Breast epithelium (tissue), 4 donors: ENCODE measurements around the gene C5orf46. TPM values are rescaled to one million over a fixed set of nuclear protein-coding genes. Genes with fewer than 3 reads are reported as not detected.

Experiments used
- DNase-seq, 2 donors: peaks; one replicate each; pipeline ENCODE4 v3.0.0-alpha.2; 2019; ENCODE audit warnings: low spot score in 2 of 2
- H3K27ac ChIP-seq, 2 donors: fragments of 200-600 bp; sonication (generic) in 1 of 2; one replicate each; pipeline ENCODE4 v1.5.1; 2016 to 2019; ENCODE audit warnings: mild to moderate bottlenecking in 1 of 2
- H3K27me3 ChIP-seq, 2 donors: fragments of 200-600 bp; sonication (generic) in 1 of 2; one replicate each; pipeline versions ENCODE4 v1.5.1 to v1.6.0; 2017 to 2019; ENCODE audit warnings: control low read depth in 1 of 2, mild to moderate bottlenecking in 1 of 2
- H3K36me3 ChIP-seq: fragments of 200-600 bp; one replicate; pipeline ENCODE4 v1.5.1; 2019
- H3K4me1 ChIP-seq, 2 donors: fragments of 200-600 bp; sonication (generic); one replicate each; pipeline ENCODE4 v1.5.1; 2016 to 2019; ENCODE audit warnings: control low read depth in 1 of 2
- H3K4me3 ChIP-seq, 3 donors: fragments of 200-600 bp; sonication (generic); 1 replicate in 2 of 3; 2 replicates in 1 of 3; pipeline ENCODE4 v1.5.1; 2016 to 2019; ENCODE audit warnings: mild to moderate bottlenecking in 3 of 3, moderate library complexity in 2 of 3
- H3K9me3 ChIP-seq, 2 donors: fragments of 200-600 bp; sonication (generic) in 1 of 2; one replicate each; pipeline ENCODE4 v1.5.1; 2016 to 2019; ENCODE audit warnings: control low read depth in 1 of 2
- POLR2A ChIP-seq: fragments of 450-650 bp; IDR thresholded peaks from one replicate; pipeline ENCODE4 v1.6.1; 2016; ENCODE audit warnings: antibody characterized with exemption, mild to moderate bottlenecking, moderate library complexity
- POLR2AphosphoS5 ChIP-seq, 3 donors: sonication (generic); formaldehyde crosslinking; IDR thresholded peaks; one replicate each; pipeline ENCODE4 v1.6.1; 2017; ENCODE audit warnings: antibody characterized with exemption in 3 of 3
- intact Hi-C: fragments of 100-400 bp; cut with DNase I; formaldehyde crosslinking; loops from one replicate; pipeline ENCODE4 v1.15.1; 2023; ENCODE audit warnings: low total_unique reads
- total RNA-seq, 3 donors: library from RNA; depleted of rRNA; stranded (reverse); fragments of >200 nt; gene quantifications; one replicate each; pipeline ENCODE4 v1.1.0, GENCODE V29; 2016
- TF ChIP-seq, protein P1 (sequence below), 3 donors: fragments of 450-650 bp; IDR thresholded peaks; one replicate each; pipeline ENCODE4 v1.5.1; 2016 to 2017; ENCODE audit warnings: antibody characterized with exemption in 3 of 3, mild to moderate bottlenecking in 3 of 3, moderate library complexity in 3 of 3

The C5orf46 gene
- total RNA-seq, 3 donors from 2014 or later = 5.2 to 9.4 TPM; not detected in 1

DNA sequence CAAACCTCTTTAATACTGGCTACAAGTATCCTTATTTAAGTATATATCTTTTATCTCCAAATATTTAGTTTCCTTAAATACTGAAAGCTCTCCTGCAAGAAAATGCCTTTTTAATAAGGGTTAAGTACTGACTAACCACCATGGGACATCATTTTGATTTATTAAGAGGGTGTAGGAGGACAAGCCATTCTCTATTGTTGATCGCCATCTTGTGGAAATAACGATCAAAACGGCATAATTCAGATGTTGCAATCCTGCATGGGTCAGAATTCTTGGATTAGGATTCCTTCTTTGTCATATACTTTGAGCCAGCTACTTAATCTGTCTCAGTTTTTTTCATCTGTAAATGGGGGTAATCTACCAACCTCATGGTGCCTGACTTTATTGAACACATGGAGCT is 28.7 kb upstream of the C5orf46 start:
- Histone ChIP-seq H3K27ac (no peak overlapping the region), H3K4me1 (no peaks in the 10 kb centered on the region), H3K9me3 (no peaks in the 10 kb centered on the region), H3K27me3 (no peaks in the 10 kb centered on the region), H3K36me3 (no peaks in the 10 kb centered on the region), H3K4me3 (no peak overlapping the region)
- no peak for TF ChIP-seq POLR2A
- no peak for TF ChIP-seq POLR2AphosphoS5 (IDR thresholded peaks at IDR 0.05)
- TF ChIP-seq, protein P1, sequence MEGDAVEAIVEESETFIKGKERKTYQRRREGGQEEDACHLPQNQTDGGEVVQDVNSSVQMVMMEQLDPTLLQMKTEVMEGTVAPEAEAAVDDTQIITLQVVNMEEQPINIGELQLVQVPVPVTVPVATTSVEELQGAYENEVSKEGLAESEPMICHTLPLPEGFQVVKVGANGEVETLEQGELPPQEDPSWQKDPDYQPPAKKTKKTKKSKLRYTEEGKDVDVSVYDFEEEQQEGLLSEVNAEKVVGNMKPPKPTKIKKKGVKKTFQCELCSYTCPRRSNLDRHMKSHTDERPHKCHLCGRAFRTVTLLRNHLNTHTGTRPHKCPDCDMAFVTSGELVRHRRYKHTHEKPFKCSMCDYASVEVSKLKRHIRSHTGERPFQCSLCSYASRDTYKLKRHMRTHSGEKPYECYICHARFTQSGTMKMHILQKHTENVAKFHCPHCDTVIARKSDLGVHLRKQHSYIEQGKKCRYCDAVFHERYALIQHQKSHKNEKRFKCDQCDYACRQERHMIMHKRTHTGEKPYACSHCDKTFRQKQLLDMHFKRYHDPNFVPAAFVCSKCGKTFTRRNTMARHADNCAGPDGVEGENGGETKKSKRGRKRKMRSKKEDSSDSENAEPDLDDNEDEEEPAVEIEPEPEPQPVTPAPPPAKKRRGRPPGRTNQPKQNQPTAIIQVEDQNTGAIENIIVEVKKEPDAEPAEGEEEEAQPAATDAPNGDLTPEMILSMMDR (IDR thresholded peaks at IDR 0.05) = peak in 2 of 3 donors; percentile 62 to 72
- intact Hi-C loops = no loop called here
- no peak for DNase-seq

- H3K36me3 ChIP-seq = no peaks in the 10 kb centered on the region
- no peak overlapping the region for H3K27ac ChIP-seq
- intact Hi-C loops = no loop called here
- no peak overlapping the region for H3K4me3 ChIP-seq
- H3K27me3 ChIP-seq = no peaks in the 10 kb centered on the region
- H3K9me3 ChIP-seq = no peaks in the 10 kb centered on the region
- no peak for TF ChIP-seq POLR2AphosphoS5 (IDR thresholded peaks at IDR 0.05)
- TF ChIP-seq POLR2A = no peak
- TF ChIP-seq, protein P1 (IDR thresholded peaks at IDR 0.05) = no peak
- DNase-seq = no peak
- no peaks in the 10 kb centered on the region for H3K4me1 ChIP-seq
Measured at GRCh38 chr5:147930769-147931168, 24.4 kb upstream of the C5orf46 start.

DNA sequence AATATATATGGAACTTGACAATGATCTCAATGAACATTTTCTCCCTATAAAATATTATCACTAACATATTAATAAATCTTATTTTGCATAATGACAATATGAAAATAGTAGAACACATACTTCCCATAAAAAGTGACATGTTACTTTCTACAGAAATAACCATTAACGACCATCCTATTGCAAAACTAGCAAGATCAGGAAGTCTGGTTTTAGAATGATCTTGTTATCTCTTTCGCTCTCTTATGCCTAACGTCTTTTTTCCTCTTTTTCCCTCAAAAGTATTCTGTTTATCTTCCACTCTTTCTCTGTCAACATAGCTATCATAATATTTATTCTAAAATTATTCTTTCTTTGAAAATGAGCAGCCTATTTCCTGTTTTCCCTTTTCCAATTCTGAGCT is 21.6 kb upstream of the C5orf46 start:
- TF ChIP-seq POLR2AphosphoS5 (IDR thresholded peaks at IDR 0.05) (no peak), POLR2A (no peak)
- TF ChIP-seq, protein P1 (IDR thresholded peaks at IDR 0.05) = no peak
- no peaks in the 10 kb centered on the region for H3K36me3 ChIP-seq
- no peaks in the 10 kb centered on the region for H3K4me1 ChIP-seq
- DNase-seq = no peak
- no peak overlapping the region for H3K27ac ChIP-seq
- no peak overlapping the region for H3K4me3 ChIP-seq
- no peaks in the 10 kb centered on the region for H3K9me3 ChIP-seq
- H3K27me3 ChIP-seq = no peaks in the 10 kb centered on the region
- intact Hi-C loops = no loop called here

DNA sequence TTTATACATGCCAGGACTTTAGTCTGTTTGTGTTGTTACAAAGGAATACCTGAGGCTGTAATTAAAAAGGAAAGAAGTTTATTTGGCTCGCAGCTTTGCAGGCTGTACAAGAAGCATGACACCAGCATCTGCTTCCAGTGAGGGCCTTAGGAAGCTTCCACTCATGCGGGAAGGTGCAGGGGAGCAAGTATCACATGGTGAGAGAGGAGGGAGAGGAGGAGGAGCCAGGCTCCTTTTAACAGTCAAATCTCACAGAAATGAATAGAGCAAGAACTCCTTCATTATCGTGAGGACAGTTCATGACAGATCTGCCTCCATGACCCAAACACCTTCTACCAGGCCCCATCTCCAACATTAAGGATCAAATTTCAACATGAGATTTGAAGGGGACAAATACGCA is 18.7 kb upstream of the C5orf46 start:
- no peak for DNase-seq
- H3K4me3 ChIP-seq = no peak overlapping the region
- no peaks in the 10 kb centered on the region for H3K9me3 ChIP-seq
- TF ChIP-seq POLR2A (no peak), POLR2AphosphoS5 (IDR thresholded peaks at IDR 0.05) (no peak)
- TF ChIP-seq, protein P1 (IDR thresholded peaks at IDR 0.05) = no peak
- H3K4me1 ChIP-seq = no peaks in the 10 kb centered on the region
- no peaks in the 10 kb centered on the region for H3K36me3 ChIP-seq
- H3K27ac ChIP-seq = no peak overlapping the region
- no peaks in the 10 kb centered on the region for H3K27me3 ChIP-seq
- intact Hi-C loops = no loop called here

DNA sequence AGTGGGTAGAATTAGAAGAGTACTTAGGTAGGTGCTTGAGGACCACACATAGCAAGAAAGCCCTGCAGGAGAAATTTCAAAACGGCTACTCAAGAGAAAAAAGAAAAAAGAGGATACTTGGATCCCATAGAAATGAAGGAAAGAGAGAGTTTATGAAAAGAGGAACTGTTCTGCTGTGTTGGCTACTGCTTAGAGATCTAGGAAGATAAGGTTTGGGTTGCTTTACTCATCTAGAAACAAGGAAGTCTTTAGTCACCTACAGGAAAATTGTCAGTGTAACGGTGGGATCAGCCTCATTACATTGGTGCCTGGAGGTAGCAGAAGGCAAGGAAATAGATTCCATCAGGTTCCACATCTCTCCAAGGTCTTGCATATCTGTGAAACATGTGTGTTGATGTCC is 14.8 kb upstream of the C5orf46 start:
- Histone ChIP-seq H3K27me3 (no peaks in the 10 kb centered on the region), H3K4me1 (no peaks in the 10 kb centered on the region), H3K27ac (no peak overlapping the region), H3K36me3 (no peaks in the 10 kb centered on the region), H3K9me3 (no peaks in the 10 kb centered on the region), H3K4me3 (no peak overlapping the region)
- TF ChIP-seq, protein P1 (IDR thresholded peaks at IDR 0.05) = no peak
- no peak for TF ChIP-seq POLR2AphosphoS5 (IDR thresholded peaks at IDR 0.05)
- no peak for TF ChIP-seq POLR2A
- DNase-seq = no peak
- intact Hi-C loops = no loop called here
